ENCODE measurements around the gene MEX3B. TPM values are rescaled to one million over a fixed set of nuclear protein-coding genes. Genes with fewer than 3 reads are reported as not detected.

MEX3B gene
- total RNA-seq, 6 experiments from 2014 or later, result 0.39 to 1.7 (median 0.84) TPM

GRCh38 chr15:82056958-82057823 lies 11.4 kb upstream of the MEX3B start:
- Histone ChIP-seq H3K4me1 (no peaks in the 10 kb centered on the region), H3K27me3 (peaks cover 0 to 3% of the 10 kb centered on the region in 2 donors), H3K9me3 (no peaks in the 10 kb centered on the region), H3K36me3 (no peaks in the 10 kb centered on the region), H3K4me3 (no peak overlapping the region), H3K27ac (no peak overlapping the region)
- ATAC-seq (no peak), DNase-seq (no peak)
- TF ChIP-seq CTCF (IDR thresholded peaks at IDR 0.05) (no peak), POLR2A (IDR thresholded peaks at IDR 0.05) (no peak)
- 11% methylated on average over 7 of the region's 7 CpGs for WGBS (ENCODE audit: insufficient coverage, low coverage, low lambda C conversion rate, missing lambda C conversion rate)
- intact Hi-C loops (cut with DNase I), result no loop called here

DNA sequence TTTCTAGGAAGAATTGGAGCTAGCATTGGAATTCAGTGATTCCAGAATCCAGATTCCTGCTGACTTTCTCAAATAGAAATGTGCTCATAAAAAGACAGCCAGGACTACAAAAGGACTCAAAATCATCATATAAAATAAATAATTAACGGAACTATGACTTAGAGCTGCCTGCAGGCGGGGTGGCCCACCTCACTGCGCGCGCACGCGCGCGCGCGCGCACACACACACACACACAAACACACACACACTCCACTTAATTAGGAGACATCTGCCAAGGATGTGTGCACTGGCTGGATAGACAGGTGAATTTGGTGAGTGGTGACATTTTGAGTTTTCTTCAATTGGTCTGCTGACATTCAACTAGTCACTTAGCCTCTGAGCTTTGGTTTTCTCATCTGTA lies 6.9 kb upstream of the MEX3B start:
- Histone ChIP-seq H3K4me1 (no peaks in the 10 kb centered on the region), H3K9me3 (no peaks in the 10 kb centered on the region), H3K36me3 (no peaks in the 10 kb centered on the region), H3K27ac (no peak overlapping the region), H3K4me3 (no peak overlapping the region), H3K27me3 (peaks cover 0 to 7% of the 10 kb centered on the region in 2 donors)
- ATAC-seq (no peak), DNase-seq (no peak)
- WGBS (ENCODE audit: insufficient coverage, low coverage, low lambda C conversion rate, missing lambda C conversion rate), result 88% methylated on average over 12 of the region's 12 CpGs
- TF ChIP-seq CTCF (IDR thresholded peaks at IDR 0.05) (no peak), POLR2A (IDR thresholded peaks at IDR 0.05) (no peak)
- intact Hi-C loops (cut with DNase I), result no loop called here

DNA sequence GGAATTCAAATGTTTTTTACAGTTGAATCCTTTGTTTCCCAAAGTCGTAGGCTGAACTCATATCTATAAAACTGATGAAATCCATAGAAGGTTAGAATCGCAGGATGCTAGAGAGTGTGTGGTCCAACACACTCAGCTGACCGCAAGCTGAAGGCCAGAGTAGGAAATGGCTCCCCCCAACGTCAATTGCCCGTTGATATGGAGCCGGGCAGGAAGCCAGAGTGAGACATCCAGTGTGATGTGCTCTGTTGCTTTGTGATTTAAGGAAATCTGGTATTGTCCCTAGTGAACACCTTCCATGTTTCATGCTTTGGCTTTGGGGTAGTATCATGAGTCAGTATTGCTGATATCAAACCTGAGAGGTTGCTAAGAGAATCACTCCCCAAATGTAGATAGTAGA lies 5.8 kb upstream of the MEX3B start:
- Histone ChIP-seq H3K4me1 (no peaks in the 10 kb centered on the region), H3K36me3 (no peaks in the 10 kb centered on the region), H3K4me3 (no peak overlapping the region), H3K27me3 (peaks cover 0 to 11% of the 10 kb centered on the region in 2 donors), H3K27ac (no peak overlapping the region), H3K9me3 (no peaks in the 10 kb centered on the region)
- intact Hi-C loops (cut with DNase I), result no loop called here
- WGBS (ENCODE audit: insufficient coverage, low coverage, low lambda C conversion rate, missing lambda C conversion rate), result 30% methylated on average over 2 of the region's 6 CpGs
- ATAC-seq (peak in 1 of 4 donors; percentile 13), DNase-seq (peak in 1 of 3 donors; percentile 44)
- TF ChIP-seq CTCF (IDR thresholded peaks at IDR 0.05) (no peak), POLR2A (IDR thresholded peaks at IDR 0.05) (no peak)

DNA sequence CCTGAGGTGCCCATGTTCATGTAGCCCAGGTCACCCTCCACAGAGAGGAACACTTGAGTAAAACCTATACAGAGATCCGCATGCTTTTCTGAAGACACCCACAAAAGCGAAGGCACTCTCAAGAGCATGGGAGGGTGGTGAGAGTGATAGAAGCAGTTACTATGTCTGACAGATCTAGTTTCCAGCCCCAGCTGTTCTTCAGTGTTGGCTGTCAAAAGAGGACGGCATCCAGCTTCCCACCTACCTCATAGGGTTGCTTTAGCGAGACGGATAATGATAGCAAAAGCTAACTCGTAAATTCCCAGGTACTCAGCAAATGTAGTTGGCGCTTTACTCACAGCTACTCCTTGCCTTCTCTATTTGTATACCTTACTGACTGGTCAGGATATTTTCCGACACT lies 3.0 kb upstream of the MEX3B start:
- H3K4me3 ChIP-seq, result no peak overlapping the region
- TF ChIP-seq CTCF (IDR thresholded peaks at IDR 0.05), result no peak
- TF ChIP-seq POLR2A (IDR thresholded peaks at IDR 0.05), result no peak
- no peaks in the 10 kb centered on the region for H3K9me3 ChIP-seq
- 84% methylated on average over 6 of the region's 8 CpGs for WGBS (ENCODE audit: insufficient coverage, low coverage, low lambda C conversion rate, missing lambda C conversion rate)
- H3K4me1 ChIP-seq, result no peaks in the 10 kb centered on the region
- H3K27ac ChIP-seq, result no peak overlapping the region
- DNase-seq (no peak), ATAC-seq (no peak)
- intact Hi-C loops (cut with DNase I), result no loop called here
- no peaks in the 10 kb centered on the region for H3K36me3 ChIP-seq
- peaks cover 0 to 15% of the 10 kb centered on the region in 2 donors for H3K27me3 ChIP-seq
